Measurements from ENCODE around the gene BTNL9.

The BTNL9 gene

GRCh38 chr5:181092428-181092827 is 52.4 kb downstream of the BTNL9 start:
- no peak for TF ChIP-seq CTCF (IDR thresholded peaks at IDR 0.05)

DNA sequence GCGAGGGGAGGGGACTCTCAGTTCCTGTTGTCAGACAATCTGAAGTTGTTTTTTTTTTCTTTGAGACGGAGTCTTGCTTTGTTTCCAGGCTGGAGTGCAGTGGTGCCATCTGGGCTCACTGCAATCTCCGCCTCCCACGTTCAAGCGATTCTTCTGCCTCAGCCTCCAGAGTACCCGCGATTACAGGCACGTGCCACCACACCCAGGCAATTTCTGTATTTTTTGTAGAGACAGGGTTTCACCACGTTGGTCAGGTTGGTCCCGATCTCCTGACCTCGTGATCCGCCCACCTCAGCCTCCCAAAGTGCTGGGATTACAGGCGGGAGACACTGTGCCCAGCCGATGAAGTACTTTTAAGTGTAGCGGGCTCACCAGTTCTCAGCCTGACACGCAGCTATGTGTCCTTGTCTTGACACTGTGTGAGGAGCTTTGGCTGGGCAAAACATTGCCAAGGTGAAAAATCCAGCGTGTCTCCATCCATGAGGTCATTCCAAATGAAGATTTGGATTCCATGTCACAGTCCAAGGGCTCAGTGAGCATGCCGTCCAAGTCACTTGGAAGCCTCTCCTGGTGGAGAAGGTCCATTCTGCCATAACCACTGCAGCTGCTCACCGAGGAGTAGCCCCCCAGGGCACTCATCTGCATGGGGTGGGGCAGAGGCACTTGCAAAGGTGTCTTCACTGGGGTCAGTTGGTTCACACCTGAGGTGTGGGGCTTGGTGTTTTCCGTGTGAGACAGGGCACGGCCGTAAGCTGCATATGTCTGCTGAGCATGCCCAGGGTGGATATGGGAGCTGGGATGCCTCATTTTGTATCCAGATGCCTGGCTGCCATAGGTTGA is 58.9 kb downstream of the BTNL9 start:
- TF ChIP-seq CTCF (IDR thresholded peaks at IDR 0.05) = no peak

- no peak for TF ChIP-seq CTCF (IDR thresholded peaks at IDR 0.05)
Observed at GRCh38 chr5:181099602-181100086, 59.6 kb downstream of the BTNL9 start.

DNA sequence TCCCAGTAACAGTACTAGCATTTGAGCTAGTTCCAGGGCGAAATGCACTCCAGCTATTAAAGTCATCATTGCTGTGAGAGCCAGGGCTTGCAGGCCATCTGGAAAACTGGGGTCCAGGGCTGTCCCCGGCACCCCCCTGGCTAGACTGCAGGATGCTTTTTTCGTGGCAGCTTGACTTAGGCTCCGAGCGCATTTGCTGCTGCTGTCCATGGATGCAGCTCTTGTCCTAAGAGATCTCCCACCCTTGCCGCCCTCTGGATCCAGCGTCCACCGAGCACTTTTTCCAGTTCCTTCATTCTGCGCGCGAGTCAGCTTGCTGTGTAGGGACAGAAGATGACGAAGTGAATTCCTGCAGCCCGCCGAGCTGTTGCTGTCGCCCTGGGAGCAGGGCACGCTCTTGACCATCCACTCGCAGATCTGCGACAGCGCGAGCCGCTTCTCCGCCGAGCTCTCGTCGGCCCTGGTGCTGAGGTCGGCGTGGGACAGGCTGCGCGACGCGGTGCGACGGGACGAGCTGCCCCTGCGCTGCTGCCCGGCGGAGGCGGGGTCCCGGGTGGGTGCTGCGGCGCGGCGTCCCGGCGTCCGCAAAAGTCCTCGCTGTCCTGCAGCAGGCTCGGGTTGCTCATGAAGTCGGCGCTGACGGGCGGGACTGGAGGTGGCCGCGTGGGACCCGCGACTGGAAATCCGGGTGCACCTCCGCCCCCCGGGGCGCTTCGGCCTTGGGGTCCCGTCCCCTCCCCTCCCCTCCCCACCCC is 60.2 kb downstream of the BTNL9 start:
- no peak for TF ChIP-seq CTCF (IDR thresholded peaks at IDR 0.05)

DNA sequence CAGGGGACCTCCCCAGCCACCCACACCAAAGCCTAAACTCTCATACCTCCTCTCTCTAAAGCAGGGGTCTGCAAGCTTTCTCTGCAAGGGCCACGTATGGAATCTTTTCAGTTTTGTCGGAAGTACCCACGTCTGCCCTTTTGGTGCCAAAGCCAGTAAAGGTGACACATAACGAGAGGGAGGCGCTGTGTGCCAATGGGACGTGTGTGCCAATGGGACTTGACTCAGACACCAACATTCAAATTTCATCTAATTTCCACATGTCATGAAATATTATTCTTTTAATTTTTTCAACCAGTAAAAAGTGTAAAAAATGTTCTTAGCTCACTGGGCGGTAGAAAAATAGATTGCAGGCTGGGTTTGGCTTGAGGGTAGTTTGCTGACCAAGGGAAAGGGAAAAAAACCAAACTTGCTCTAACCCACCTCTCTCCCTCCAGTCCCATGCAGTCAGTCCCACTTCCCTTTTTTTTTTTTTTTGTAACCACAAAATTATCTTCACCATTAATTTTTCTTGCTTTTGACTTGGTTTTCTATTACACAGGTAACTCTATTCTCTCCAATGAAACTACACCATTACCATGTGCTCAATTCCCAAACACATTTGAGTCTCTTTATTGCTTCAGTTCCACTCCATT is 65.4 kb downstream of the BTNL9 start:
- no peak for TF ChIP-seq CTCF (IDR thresholded peaks at IDR 0.05)

DNA sequence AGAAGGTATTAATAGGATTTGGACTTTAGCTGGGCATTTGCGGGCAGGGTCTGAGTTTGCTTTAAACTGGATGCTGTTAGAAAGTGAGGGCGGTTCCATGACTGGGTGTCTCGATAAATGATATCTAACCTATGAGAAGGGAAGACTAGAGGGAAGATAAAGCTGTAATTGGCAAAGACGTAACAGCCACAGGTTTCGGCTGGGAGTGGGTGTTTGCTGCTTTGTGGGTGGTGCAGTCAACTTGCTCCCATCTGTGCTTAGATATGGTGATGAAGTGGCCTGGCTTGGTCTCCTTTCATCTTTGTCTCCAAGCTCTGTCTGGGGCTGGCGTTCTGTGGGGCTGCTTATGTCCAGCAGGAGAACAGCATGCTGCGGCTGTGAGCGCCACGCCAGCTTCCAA is 67.6 kb downstream of the BTNL9 start:
- TF ChIP-seq CTCF (IDR thresholded peaks at IDR 0.05) = no peak

GRCh38 chr5:181108578-181109165 is 68.6 kb downstream of the BTNL9 start:
- no peak for TF ChIP-seq CTCF (IDR thresholded peaks at IDR 0.05)
